HG03378 (cell line): Measurements from ENCODE around the gene DNAJC18.
"Not testable (repeated sequence)": the region's sequence is repeated elsewhere in the genome, so short reads cannot be mapped to it uniquely, and the experiment has no call there.

Experiments used
- ATAC-seq: cut with Tn5 transposase; IDR thresholded peaks from one replicate; pipeline ENCODE4 v1.9.1; 2021; ENCODE audit warnings: mild to moderate bottlenecking, moderate library complexity; ENCODE audit not compliant: unreplicated experiment

DNAJC18 gene

DNA sequence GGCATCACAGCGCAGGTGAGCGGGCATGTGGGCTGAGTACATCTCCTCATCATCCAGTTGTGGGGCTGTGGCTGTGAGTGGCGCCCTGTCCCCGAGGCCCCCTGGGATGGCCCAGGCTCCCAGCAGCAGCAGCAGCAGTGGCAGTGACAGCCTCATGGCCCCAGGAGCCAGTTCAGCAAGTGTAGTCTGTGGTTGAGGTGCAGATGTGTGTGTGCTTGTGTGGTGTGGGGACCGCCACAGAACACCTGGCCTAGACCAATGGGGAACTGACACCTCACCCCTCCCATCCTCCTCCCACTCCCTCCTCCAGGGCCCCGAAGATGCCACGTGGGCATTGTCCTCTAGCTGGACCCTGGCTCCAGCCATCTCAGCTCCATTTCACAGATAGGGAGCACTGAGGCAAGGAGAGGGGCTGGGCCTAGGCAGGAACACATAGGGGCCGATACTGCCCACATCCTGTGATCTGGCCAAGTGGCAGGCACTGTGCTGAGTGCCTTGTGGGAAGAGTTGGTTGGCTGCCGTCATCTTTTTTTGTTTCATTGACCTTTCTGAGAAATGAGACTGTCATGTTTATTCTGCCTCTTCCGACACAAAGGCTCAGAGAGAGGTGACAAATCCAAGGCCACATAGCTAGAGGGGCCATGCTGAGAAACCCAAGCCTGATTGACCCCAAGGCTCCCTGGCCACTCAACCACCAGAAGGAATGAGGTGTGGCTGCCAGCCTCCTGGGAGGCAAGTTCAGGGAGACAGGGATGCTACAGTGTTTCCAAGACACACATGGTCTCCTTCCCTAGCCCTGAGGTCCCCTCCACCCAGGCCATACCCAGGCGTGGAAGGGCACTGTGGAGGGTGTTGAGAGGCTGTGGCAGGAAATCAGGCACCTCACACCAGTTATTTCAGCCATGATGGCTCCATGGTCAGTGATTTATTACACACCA lies 49.4 kb downstream of the DNAJC18 start, which contains the start of gene MZB1:
TSS of gene MZB1 (minus strand) at position 213 of the 938 bp plus-strand sequence. CDS start at position 156, 57 bp downstream.
- peak; percentile 36 for ATAC-seq

DNA sequence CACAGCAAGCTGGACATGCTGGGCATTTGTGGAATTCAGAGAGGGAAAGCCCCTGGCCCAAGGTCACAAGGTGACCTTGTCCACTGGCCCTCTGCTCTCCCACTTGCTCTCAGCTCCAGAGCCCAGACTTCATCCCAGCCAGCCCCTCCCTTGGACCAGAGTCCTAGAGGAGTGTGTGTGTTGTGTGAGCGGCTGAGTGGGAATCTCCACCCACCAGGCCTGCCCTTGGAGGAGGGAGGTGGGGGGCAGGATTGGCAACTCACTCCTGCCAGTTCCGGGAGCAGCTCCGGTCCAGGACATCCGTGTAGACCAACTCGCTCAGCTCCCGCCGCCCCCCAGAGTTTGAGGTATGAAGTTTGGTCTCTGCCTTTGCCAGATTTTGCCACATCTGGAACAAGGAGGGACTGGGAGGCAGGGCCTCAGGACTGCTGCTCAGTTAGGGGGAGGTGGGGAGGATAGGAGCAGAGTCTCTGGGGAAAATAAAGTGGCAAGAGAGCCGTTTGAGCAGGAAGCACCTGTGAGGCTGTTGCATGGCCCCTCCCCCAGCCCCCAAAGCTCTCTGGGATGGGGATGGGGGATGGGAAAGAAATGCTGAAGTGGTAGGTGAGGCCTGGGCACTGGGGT lies 51.0 kb downstream of the DNAJC18 start:
- no peak for ATAC-seq

DNA sequence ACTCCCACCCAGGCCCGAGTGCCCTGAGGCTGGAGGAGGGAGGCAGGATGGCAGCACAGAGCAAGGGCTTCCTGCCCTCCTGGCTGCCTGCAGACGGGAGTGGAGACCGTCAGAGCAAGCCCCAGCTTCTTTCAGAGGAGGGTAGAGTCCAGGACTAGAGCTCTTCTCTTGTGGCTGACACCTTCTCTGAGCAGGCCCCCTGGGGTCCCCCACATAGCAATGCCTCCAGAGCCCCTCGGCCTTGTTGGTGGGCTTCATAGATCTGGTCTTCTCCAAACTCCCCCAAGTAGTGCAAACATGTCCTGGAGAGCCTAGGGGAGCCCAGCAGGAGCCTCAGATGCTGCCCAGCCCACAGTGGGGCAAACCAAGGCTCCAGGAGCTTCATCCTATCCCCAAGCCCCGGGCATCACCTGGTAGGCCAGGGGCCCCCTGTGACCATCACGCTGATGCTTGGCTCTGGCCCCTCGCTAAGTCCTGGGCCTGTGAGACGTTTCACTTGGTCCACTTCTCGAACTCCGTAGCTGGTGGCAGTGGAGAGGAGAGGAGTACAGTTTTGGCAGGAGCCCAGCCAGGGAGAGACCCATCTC lies 51.6 kb downstream of the DNAJC18 start:
- ATAC-seq, result no peak

DNA sequence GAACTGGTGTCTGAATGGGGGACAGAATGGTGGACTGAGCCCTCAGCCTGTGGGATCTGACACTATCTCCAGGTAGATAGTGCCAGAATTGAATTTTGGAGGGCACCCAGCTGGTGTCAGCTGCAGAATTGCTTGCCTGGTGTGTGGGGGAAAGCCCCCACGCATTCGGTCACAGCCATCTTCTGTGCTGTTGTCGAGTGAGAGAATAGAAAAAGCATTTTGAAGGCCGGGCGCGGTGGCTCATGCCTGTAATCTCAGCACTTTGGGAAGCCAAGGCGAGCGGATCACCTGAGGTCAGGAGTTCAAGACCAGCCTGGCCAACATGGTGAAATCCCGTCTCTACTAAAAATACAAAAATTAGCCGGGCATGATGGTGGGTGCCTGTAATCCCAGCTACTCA lies 52.4 kb downstream of the DNAJC18 start:
- ATAC-seq, result not testable (repeated sequence)

DNA sequence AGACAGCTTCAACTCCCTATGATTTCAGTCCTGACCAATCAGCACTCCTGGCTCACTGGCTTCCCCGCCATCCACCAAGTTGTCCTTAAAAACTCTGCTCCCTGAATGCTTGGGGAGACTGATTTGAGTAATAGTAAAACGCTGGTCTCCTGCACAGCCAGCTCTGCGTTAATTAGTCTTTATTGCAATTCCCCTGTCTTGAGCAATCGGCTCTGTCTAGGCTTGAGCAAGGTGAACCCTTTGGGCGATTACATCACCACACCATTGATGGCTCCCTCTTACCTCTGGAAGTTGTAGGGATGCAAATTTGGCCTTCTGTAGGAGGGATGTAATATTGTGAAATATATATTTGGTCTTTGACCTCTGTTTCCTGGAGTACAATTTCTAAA lies 53.3 kb downstream of the DNAJC18 start:
- ATAC-seq, result no peak

DNA sequence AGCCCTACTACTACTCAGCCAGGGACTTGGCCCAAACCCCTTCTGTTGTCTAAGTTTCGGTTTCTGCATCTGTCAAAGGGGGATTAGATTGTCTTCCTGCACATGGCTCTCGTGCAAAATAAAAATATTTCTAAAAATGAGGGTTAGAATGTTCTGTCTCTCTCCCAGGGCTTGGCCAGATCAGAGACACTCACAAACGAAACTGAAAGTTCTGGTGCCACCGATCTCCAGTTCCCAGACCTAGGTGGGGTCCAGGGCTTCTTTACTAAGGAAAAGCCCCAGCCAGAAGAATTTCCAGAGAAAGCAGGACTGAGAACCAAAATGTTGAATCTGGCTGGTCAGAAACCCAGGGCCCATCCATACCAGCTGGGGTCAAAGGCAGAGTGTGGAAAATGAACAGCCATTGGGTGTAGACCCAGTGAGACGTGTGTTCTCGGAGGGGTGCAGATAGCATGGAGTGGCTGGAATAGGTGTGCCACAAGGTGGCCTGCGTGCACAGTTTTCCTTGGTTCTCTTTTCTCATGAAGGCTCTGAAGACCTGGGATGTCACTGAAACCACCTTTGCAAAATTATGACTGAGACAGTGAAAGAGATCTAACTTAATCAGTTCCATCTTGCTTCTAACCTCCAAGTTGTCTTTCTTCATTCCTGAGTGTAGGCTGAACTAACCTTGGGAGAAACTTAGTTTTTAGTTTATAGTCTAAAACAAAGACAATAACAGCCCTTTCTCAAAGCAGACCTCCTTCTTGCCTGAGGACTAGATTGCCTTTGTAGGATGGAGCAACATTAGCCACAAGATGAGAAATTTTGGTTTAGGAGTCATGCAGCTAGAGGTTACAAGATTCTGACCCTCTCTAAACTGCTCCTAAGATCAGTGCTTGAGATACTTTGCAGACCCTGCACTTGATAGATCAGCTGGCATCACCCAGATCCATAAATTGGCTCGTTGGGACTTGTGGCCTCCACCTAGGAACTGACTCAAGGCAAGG lies 54.0 kb downstream of the DNAJC18 start:
- no peak for ATAC-seq

DNA sequence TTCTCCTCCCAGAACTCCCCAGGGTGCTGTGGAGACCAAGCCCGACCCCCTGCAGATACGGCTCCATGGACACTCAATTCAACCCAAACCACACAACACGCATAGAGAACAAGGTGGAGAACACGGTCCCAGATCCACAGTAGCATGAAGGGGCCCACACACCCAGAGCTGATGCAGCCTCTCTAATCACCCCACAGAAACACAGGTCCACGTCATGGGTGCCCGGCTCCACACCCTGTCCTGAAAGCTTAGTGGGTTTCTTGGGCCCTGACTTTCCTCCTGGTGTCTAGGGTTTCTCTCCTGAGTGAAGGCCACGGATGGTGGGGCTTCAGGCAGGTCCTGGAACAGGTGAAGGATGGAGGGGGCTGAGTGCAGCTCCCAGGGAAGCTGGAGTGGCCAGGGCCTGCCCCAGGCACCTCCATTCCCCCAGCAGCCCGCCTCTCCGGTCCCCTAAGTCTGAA lies 54.7 kb downstream of the DNAJC18 start:
- ATAC-seq, result no peak

DNA sequence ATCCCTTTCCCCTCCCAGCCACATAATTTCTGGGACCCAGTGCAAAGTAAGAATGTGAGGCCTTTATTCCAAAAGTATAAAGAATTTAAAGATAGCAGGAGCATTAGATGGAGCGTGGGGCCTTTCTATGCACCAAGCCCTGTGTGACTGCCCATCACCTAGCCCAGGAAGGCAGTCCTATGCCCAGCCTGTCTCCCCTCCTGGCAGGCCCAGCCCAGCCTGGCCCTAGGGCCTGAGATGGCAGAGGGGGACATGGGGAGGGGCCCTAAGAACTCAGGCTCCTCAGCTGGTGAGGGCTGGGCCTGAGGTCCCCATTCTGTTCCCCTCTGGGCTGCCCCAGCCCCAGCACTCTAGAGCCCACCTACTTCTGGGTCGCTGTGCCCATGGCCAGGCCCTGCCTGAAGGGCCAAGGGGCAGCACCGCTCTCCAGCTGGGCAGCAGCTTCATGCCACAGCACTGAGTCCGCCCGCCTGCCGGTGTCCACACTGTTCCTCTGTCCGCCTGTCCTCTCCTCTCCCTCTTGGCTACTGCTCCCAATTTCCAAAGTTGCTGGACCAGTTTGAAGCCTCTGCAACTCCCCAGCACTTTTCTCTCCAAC lies 55.2 kb downstream of the DNAJC18 start:
- no peak for ATAC-seq

DNA sequence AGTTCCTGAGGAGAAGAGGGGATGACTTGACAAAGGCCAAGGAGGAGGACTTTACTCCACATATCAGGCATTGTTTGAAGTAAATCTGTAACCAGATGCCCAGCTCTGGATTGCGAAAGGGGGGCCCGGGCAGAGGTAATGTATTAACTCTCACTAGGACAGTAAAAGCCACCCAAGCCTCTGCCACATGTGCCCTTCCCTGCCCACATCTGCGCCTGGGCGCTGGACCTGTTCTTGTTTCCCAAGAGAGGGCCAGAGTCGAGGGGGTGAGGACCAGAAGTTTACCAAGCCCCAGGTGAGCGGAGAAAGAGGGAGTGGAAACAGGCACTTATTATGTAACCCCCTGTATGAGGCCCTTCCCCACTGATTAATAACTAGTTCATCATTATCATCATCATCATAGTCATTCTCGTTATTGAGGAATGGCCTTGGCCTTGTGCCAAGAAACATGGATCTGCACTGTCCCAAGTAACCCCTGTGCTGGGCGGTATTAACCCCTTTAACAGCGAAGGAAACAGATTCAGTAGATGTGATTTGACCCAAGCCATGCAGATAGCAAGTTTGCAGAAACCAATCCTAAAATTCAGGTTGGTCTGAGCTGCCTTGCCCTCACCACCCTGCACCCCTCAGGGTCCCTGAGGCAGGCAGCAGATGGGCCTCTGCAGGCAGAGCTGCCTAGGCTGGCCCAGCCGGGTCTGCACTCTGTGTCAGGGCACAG lies 55.9 kb downstream of the DNAJC18 start, which contains the start of gene SLC23A1:
TSS of gene SLC23A1 (minus strand) at position 23 of the 718 bp plus-strand sequence. CDS start 44 bp downstream, outside the sequence.
- ATAC-seq, result no peak

DNA sequence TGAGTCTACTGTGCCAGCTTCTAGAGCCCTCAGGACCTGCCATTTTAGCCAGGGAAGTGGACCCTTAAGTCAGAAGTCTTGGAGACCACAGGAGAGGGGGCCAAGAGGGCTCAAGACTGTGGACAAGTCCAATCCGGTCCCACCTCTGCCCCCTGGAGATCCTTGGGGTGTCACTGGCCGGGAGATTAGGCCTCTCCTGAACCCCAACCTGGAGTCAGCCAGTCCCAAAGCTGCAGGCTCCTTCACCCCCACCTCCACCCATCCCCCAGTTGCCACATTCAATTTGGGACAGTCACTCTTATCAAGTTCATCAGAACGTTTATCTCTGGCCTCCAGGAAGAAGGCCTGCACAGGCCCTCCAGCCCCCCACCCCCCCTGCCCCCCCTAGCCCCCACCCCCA lies 56.5 kb downstream of the DNAJC18 start:
- no peak for ATAC-seq

DNA sequence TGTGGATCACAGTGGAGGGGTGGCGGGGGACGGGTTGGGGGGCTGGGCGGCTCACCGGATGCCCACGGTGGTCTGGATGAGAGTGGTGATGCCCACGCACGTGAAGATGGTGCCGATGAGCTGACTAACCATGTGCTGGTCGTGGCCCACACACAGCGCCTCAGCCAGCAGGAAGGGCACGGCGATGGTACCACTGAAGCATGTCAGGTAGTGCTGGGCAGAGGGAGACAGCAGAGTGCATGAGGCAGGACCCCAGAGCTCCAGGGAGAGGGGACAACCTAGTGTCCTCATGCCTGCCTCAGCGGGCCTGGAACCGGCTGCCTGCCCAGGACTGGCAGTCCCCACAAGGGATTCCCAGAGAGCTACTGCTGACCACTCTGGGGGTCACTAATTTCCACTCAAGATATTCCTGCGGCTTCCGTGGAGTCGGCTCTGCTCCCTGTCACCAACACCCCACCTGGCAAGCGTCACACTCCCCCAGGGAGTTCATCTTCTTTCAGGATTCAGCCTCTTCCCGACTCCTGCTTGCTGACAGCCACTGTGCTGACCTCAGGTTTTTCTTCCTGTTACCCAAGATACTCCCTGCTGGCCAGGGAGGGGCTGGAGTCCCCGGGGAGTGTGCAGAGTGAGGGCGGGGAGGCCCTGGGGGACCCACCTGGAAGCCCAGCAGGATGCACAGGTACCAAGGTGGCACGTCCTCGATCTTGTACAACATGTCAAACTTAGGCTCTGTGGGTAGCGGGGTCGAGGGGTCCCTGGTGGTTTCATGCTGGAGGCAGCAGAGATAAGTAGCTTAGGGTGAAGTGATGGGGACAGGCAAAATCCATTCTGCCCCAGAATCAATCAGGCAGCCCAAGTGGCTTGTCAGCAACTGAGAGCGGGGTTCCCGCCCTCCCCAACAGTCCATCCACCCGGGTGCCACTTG lies 57.2 kb downstream of the DNAJC18 start:
- ATAC-seq, result no peak

DNA sequence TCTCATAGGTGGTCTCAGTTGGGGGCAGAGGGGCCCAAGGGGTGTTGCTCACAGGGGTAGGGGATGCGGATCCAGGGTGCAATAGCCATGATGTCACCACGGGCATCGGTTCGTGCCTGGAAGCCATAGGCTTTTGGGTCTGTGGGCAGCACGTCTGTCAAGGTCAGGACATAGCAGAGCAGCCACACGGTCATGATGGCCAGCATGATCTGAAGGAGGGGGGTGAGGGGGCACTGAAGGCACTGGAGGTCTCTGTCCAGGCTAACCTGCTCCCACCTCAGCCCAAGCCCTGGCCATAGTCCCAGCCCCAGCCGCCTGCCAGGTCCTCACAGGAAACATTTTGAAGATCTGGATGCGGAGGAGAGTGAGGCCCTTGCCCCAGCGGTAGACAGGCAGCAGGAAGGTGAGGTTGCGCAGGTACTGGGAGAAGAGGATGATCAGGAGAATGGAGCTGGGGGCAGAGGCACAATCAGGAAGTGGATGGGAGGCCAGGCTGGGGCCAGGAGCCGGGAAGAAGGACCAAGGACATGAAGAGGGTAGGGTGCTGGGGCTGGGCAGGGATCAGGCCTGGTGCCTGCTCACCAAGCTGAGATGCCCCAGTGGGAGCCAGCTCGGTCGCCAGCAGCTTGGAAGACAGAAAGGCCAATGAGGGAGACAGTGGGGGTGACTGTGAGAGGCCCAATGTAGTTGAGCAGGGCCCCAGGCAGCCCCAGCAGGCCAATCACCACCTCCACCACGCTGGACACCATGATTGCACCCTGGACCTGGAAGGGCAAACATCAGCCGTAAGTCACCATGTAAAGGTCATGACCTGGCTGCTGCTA lies 59.5 kb downstream of the DNAJC18 start:
- ATAC-seq, result no peak

DNA sequence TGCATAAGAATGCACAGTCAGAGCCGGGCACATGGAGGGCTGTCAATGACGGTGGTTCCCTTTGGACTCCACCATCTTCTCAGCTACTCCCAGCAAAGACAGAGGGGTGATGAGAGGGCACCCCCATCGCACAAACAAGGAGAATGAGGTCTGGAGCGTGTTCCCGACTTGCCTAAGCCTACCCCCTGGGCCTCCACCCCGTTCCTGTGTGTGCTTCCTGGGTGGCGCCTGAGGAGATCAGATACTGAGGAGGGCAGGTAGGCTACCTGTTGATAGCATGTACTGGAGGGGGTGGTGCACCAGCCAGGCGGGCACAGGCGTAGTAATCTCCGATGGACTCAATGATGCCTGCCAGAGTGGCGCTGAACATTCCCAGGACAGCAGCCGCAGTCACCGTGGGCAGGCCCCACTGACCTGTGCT lies 60.4 kb downstream of the DNAJC18 start:
- no peak for ATAC-seq

DNA sequence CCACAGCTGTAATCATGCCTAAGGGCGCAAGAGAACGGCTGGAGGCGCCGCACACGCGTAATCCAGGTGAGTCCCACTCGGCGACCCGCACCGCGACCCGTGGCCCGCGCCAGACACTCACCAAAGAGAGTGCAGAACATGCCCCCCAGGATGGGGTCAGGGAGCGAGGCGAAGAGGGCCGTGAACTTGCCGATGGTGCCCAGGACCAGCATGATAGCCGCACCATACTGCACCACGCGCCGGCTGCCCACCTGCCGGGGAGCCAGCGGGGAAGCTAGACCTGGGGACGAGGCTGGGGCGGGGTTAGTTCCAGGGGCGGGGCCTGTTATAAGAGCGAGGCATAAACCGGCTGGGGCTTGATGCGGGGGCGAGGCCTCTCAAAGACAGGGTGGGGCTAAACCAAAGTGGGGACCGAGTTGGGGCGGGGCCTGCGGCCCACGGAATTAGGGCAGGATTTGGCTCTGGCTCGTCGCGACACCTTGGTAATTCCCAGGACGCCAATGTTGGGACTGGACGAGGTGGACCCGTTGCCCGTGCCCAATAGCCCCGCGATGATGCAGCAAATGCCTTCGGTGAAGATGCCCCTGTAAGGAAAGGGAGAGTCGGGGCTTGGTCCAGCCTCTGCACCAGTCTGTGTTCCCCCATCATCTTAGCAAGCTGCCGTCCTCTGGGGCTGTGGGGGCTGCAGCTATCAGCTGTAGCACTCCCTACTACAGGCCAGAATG lies 61.1 kb downstream of the DNAJC18 start:
- ATAC-seq, result no peak

DNA sequence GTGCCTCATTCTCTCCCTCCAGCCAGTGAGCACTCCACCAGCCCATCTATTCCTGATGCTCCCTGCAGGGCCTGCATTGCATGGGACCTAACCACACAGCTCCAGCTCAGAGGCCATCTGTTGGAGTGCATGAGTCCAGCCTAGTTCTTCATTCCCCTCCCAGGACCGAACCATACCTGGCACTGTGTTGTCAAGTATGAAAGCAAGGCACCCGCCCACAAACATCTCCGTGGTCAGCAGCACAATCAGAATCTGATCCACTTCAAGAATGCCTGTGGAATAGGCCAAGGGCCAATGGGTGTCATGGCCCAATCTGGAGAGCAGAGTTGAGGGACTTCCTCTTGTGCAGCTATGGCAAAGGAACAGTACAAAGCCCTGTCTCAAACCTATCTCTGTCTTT lies 62.1 kb downstream of the DNAJC18 start:
- ATAC-seq, result no peak

DNA sequence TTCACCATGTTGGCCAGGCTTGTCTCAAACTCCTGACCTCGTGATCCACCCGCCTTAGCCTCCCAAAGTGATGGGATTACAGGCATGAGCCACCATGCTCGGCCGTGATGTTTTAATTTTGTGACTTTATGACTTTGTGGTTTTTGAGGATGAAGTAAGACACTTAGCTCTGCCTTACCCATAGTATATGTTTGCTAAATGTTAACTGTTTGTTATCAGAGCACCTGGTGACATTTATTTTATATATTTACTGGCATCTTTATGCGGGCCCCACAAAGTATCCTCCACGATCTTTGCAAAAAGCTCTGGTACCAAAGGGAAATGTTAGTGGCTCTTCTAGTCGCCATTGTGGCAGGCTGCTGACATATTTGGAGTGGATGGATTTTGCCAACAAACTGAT lies 63.0 kb downstream of the DNAJC18 start:
- ATAC-seq, result no peak

DNA sequence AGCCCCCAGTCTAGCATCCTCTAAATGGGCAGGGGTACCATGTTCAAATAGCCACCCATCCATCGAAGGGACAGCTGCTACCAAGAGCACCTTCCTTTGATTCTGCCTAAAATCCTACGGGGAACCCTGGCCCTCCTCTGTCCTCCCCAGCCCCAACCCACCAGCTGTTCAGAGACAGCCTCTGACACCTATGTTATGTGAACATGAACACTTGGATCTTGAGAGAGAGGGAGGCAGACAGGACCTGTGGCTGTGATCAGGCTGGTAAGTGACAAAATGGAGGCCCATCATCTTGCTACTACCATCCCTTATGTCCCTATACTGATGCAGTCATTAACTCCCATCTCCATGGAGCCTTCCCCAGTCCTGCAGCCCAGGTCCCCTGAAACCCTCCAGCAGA lies 64.4 kb downstream of the DNAJC18 start:
- no peak for ATAC-seq
